ENCODE results near the gene EDAR. TPM values are rescaled to one million over a fixed set of nuclear protein-coding genes. Genes with fewer than 3 reads are reported as not detected.

EDAR gene
- total and polyA plus RNA-seq, 2 of the 4 experiments (the other 2 are of a cell fraction), result not detected

GRCh38 chr2:108927936-108928659 lies 60.9 kb downstream of the EDAR start:
- 0 out of 2 replicates have a peak, but pooled peaks cover 3% of the 10 kb centered on the region for H3K9me1 ChIP-seq (ENCODE audit: insufficient read depth, low read length)
- H3K18ac ChIP-seq (ENCODE audit: low read depth, low read length), result no peak overlapping the region
- H4K20me1 ChIP-seq (ENCODE audit: insufficient read depth, low read length), result peaks cover 6% of the 10 kb centered on the region; the same call in 1 of the 2 replicates
- H4K5ac ChIP-seq (ENCODE audit: low read depth, low read length), result no peak overlapping the region
- CTCF ChIA-PET, result interaction anchor here (1.2 to 2.1 kb wide), 3 partner anchors 11 to 54 kb away, joined by 3 to 8 read pairs (median 3); no protein-coding TSS in a partner anchor
- H3K36me3 ChIP-seq (ENCODE audit: control insufficient read depth, insufficient read depth, low read length), result no peaks in the 10 kb centered on the region
- H3K27me3 ChIP-seq (ENCODE audit: control insufficient read depth, insufficient read depth, low read length), result peaks cover 82% of the 10 kb centered on the region
- H3K79me1 ChIP-seq (ENCODE audit: low read depth in 1 of 2, low read length in 2 of 2), result no peaks in the 10 kb centered on the region
- H3K4ac ChIP-seq (ENCODE audit: low read depth, low read length), result no peak overlapping the region
- peak; percentile 64 for DNase-seq
- H3K27ac ChIP-seq (ENCODE audit: insufficient read depth, low read length), result no peak overlapping the region
- no peak overlapping the region for H3K4me3 ChIP-seq (ENCODE audit: insufficient read depth, low read depth, low read length)
- ATAC-seq (ENCODE audit: low read depth), result peak; percentile 95
- dilution Hi-C loops (cut with HindIII; ENCODE audit: low sequenced_read_pairs, unreplicated experiment) (no loop called here), intact Hi-C loops (cut with micrococcal nuclease) (loop anchor here (1.0 to 10.0 kb wide), 3 partner anchors 57 to 582 kb away; partner anchors contain the start of gene EDAR), in situ Hi-C loops (cut with MboI; ENCODE audit: low sequenced_read_pairs) (no loop called here)
- H3K4me1 ChIP-seq (ENCODE audit: control insufficient read depth, insufficient read depth, low read length), result no peaks in the 10 kb centered on the region
- H3K4me2 ChIP-seq (ENCODE audit: low read depth, low read length), result no peak overlapping the region
- H3K14ac ChIP-seq (replicated peaks; ENCODE audit: low read depth, low read length), result no peak overlapping the region
- H2BK120ac ChIP-seq (ENCODE audit: low read depth, low read length), result no peak overlapping the region
- H2AK9ac ChIP-seq (replicated peaks; ENCODE audit: low read depth, low read length, poor library complexity), result no peak overlapping the region
- POLR2A ChIA-PET (ENCODE audit: unreplicated experiment), result no interaction called here
- no peak overlapping the region for H2BK5ac ChIP-seq (ENCODE audit: low read depth, low read length, poor library complexity, severe bottlenecking)
- H4K91ac ChIP-seq (ENCODE audit: insufficient read depth, low read depth, low read length), result no peak overlapping the region
- H4K8ac ChIP-seq (ENCODE audit: low read depth in 2 of 2, low read length in 2 of 2), result no peak overlapping the region
- H2AK5ac ChIP-seq (ENCODE audit: low read depth, low read length), result no peak overlapping the region
- no peak overlapping the region for H2BK20ac ChIP-seq (ENCODE audit: low read depth, low read length)
- BruUV-seq (replicated peaks), result no TSS peak
- TF ChIP-seq RCOR1 (IDR thresholded peaks at IDR 0.05; ENCODE audit: insufficient replicate concordance, low read length) (no peak), RAD21 (IDR thresholded peaks at IDR 0.05; ENCODE audit: low read length) (peak; percentile 75), BHLHE40 (IDR thresholded peaks at IDR 0.05; ENCODE audit: low read depth, low read length) (no peak), USF2 (IDR thresholded peaks at IDR 0.05; ENCODE audit: low read depth, low read length) (no peak), SMC3 (IDR thresholded peaks at IDR 0.05; ENCODE audit: low read depth, low read length) (peak; percentile 67), MXI1 (IDR thresholded peaks at IDR 0.05; ENCODE audit: borderline replicate concordance, low read depth, low read length) (no peak), MAFK (IDR thresholded peaks at IDR 0.05; ENCODE audit: low read depth, low read length) (peak; percentile 72; the same call in 1 of the 2 replicates), CEBPB (IDR thresholded peaks at IDR 0.05; ENCODE audit: low read depth, low read length) (no peak), MAZ (IDR thresholded peaks at IDR 0.05; ENCODE audit: borderline replicate concordance, low read depth, low read length) (no peak), RFX5 (IDR thresholded peaks at IDR 0.05; ENCODE audit: low read depth, low read length) (no peak), CHD1 (IDR thresholded peaks at IDR 0.05; ENCODE audit: low read depth, low read length) (no peak), FOS (IDR thresholded peaks at IDR 0.05; ENCODE audit: low read depth, low read length) (no peak), CTCF (conservative IDR thresholded peaks at IDR 0.05; ENCODE audit: low read depth, low read length) (peak; percentile 80), ELK1 (IDR thresholded peaks at IDR 0.05; ENCODE audit: borderline replicate concordance, low read depth, low read length) (no peak)
- 64% methylated on average over 5 of the region's 8 CpGs; no CpG with 5 or more reads in 1 of the 2 experiments for WGBS, 2 experiments (ENCODE audit: extremely low coverage in 2 of 2, insufficient read length in 1 of 2)
- no peaks in the 10 kb centered on the region for H3K9me3 ChIP-seq (ENCODE audit: control insufficient read depth, insufficient read depth, low read length)
- H2BK15ac ChIP-seq (ENCODE audit: low read depth, low read length), result no peak overlapping the region
- no peak overlapping the region for H2AFZ ChIP-seq (replicated peaks; ENCODE audit: low read length, poor library complexity)
- no peak overlapping the region for H3K23ac ChIP-seq (ENCODE audit: low read depth, low read length)
- H3K56ac ChIP-seq (ENCODE audit: extremely low read depth, insufficient read depth, low read length), result no peak overlapping the region
- no peak overlapping the region for H3K9ac ChIP-seq (ENCODE audit: low read depth, low read length)

All from IMR-90 (cell line).